CD4-positive, alpha-beta T cell (primary cell): ENCODE data around the gene ST3GAL3. TPM values are rescaled to one million over a fixed set of nuclear protein-coding genes. Genes with fewer than 3 reads are reported as not detected.

Experiments
- ATAC-seq: fragments of 200-7000 bp; cut with Tn5 transposase; one replicate; pipeline ENCODE4 v1.10.0; 2022; ENCODE audit warnings: mild to moderate bottlenecking; ENCODE audit not compliant: poor library complexity
- CTCF ChIA-PET: fragments of 350-600 bp; sonication (Branson Sonifier 250); formaldehyde crosslinking; loops from one replicate; lab custom pipeline; 2021; ENCODE audit warnings: antibody characterized with exemption, inconsistent platforms; lab: Charles Lee
- POLR2A ChIA-PET: fragments of 350-600 bp; sonication (Branson Sonifier 250); formaldehyde crosslinking; loops from one replicate; lab custom pipeline; 2021; ENCODE audit warnings: antibody characterized with exemption, inconsistent platforms; lab: Charles Lee
- DNase-seq, 14 experiments: peaks; one replicate each; pipeline ENCODE4 v3.0.0-alpha.2; 2013 to 2020; ENCODE audit warnings: mixed read lengths in 2 of 14
- H3K27ac ChIP-seq, 2 donors: one replicate each; pipeline versions ENCODE4 v1.5.1 to v1.7.0; 2013; ENCODE audit warnings: low read length in 2 of 2, low read depth in 1 of 2, mild to moderate bottlenecking in 1 of 2
- H3K27me3 ChIP-seq, 2 experiments: 1 replicate in 1 of 2; 2 replicates in 1 of 2; pipeline versions ENCODE4 v1.6.1 to v1.7.0; 2013; ENCODE audit warnings: low read length in 2 of 2, control low read depth in 1 of 2, mild to moderate bottlenecking in 1 of 2, moderate library complexity in 1 of 2; ENCODE audit not compliant: insufficient read depth in 2 of 2, control insufficient read depth in 1 of 2
- H3K36me3 ChIP-seq: one replicate; pipeline ENCODE4 v1.6.1; 2013; ENCODE audit warnings: low read length, control low read depth; ENCODE audit not compliant: insufficient read depth
- H3K4me1 ChIP-seq: one replicate; pipeline ENCODE4 v1.6.1; 2013; ENCODE audit warnings: low read length, control low read depth; ENCODE audit not compliant: insufficient read depth
- H3K4me3 ChIP-seq: one replicate; pipeline ENCODE4 v1.5.1; 2013; ENCODE audit warnings: mild to moderate bottlenecking, low read length, moderate library complexity
- H3K9me3 ChIP-seq, 2 experiments: 1 replicate in 1 of 2; 2 replicates in 1 of 2; pipeline versions ENCODE4 v1.6.1 to v1.7.0; 2013; ENCODE audit warnings: low read length in 2 of 2, mild to moderate bottlenecking in 2 of 2, control low read depth in 1 of 2, moderate library complexity in 1 of 2; ENCODE audit not compliant: control insufficient read depth in 1 of 2, insufficient read depth in 1 of 2
- H3K27ac Mint-ChIP-seq: one replicate; pipeline ENCODE4 v1.8.0; 2020; ENCODE audit warnings: mixed read lengths
- H3K27me3 Mint-ChIP-seq: one replicate; pipeline ENCODE4 v1.8.0; 2021; ENCODE audit warnings: mixed read lengths
- H3K36me3 Mint-ChIP-seq: one replicate; pipeline ENCODE4 v1.8.0; 2021; ENCODE audit warnings: low read depth, mixed read lengths
- H3K4me1 Mint-ChIP-seq: one replicate; pipeline ENCODE4 v1.8.0; 2021; ENCODE audit warnings: low read depth, mixed read lengths
- H3K4me3 Mint-ChIP-seq: one replicate; pipeline ENCODE4 v1.8.0; 2020; ENCODE audit warnings: mild to moderate bottlenecking, mixed read lengths
- H3K9me3 Mint-ChIP-seq: one replicate; pipeline ENCODE4 v1.8.0; 2020; ENCODE audit warnings: mixed read lengths
- intact Hi-C, 2 experiments: fragments of 100-400 bp; cut with DNase I in 1 of 2; cut with micrococcal nuclease in 1 of 2; formaldehyde crosslinking; loops; one replicate each; pipeline versions ENCODE4 v1.15.1 to v1.9.0; 2023 to 2025; cut with DNase I, micrococcal nuclease
- total RNA-seq, 174 experiments: library from RNA in 2 of 174; stranded (reverse) in 2 of 174; gene quantifications; one replicate each; pipeline ENCODE4 v1.2.3 and lab custom pipeline; 2021 to 2026
- TF ChIP-seq, protein P1 (sequence below): fragments of 200-600 bp; IDR thresholded peaks from one replicate; pipeline ENCODE4 v1.8.0; 2022; ENCODE audit warnings: antibody characterized with exemption, mild to moderate bottlenecking

The ST3GAL3 gene
- total RNA-seq, 2 experiments from 2014 or later = 17.6 to 20.5 TPM

DNA sequence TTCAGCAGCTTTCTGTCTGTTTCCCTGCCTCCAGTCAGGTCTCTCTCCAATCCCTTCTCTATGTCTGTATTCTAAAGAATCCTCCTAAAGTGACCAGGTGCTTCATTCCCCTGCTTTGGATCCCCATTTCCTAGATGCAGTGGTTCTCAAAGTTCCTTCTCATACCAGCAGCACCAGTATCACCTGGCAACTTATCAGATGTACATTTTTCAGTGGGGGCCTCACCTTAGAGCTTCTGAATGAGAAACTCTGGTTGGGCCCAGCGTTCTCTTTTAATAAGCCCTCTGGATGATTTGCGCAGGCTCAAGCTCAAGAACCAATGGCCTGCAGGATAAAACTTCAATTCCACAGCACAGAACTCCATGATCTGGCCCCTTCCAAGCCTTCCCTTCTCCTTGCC is 200.9 kb downstream of the ST3GAL3 start:
- H3K27ac Mint-ChIP-seq = no peak overlapping the region
- peaks cover 24% of the 10 kb centered on the region for H3K36me3 Mint-ChIP-seq
- no peaks in the 10 kb centered on the region for H3K9me3 Mint-ChIP-seq
- TF ChIP-seq, protein P1, sequence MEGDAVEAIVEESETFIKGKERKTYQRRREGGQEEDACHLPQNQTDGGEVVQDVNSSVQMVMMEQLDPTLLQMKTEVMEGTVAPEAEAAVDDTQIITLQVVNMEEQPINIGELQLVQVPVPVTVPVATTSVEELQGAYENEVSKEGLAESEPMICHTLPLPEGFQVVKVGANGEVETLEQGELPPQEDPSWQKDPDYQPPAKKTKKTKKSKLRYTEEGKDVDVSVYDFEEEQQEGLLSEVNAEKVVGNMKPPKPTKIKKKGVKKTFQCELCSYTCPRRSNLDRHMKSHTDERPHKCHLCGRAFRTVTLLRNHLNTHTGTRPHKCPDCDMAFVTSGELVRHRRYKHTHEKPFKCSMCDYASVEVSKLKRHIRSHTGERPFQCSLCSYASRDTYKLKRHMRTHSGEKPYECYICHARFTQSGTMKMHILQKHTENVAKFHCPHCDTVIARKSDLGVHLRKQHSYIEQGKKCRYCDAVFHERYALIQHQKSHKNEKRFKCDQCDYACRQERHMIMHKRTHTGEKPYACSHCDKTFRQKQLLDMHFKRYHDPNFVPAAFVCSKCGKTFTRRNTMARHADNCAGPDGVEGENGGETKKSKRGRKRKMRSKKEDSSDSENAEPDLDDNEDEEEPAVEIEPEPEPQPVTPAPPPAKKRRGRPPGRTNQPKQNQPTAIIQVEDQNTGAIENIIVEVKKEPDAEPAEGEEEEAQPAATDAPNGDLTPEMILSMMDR = no peak
- CTCF ChIA-PET = interaction anchor here (0.7 kb wide), 1 partner anchor 368 kb away, joined by 3 read pairs; no protein-coding TSS in a partner anchor
- no peak for DNase-seq
- POLR2A ChIA-PET = no interaction called here
- H3K4me3 ChIP-seq = no peak overlapping the region
- no peaks in the 10 kb centered on the region for H3K9me3 ChIP-seq
- intact Hi-C loops = no loop called here
- peaks cover 3% of the 10 kb centered on the region for H3K36me3 ChIP-seq
- H3K4me1 ChIP-seq = no peaks in the 10 kb centered on the region
- no peaks in the 10 kb centered on the region for H3K27me3 ChIP-seq
- H3K4me1 Mint-ChIP-seq = no peaks in the 10 kb centered on the region
- no peaks in the 10 kb centered on the region for H3K27me3 Mint-ChIP-seq
- no peak overlapping the region for H3K4me3 Mint-ChIP-seq
- ATAC-seq = no peak
- no peak overlapping the region for H3K27ac ChIP-seq

DNA sequence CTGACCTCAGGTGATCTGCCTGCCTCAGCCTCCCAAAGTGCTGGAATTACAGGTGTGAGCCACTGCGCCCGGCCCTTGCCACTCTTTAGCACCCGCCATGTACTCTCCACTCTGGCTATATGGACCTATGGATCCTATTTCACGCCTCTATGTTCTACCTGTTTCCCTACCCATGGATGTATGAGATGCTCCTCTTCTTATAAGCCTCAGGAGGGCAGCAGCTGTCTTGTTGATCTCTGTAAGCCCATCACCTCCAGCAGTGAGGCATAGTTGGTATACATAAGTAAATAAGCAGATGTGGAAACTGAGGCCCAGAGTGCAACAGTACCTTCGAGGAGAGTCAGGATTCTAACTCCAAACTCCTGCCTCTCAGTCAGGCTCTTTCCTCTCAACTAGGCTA is 201.5 kb downstream of the ST3GAL3 start:
- Histone ChIP-seq H3K9me3 (no peaks in the 10 kb centered on the region), H3K36me3 (peaks cover 3% of the 10 kb centered on the region), H3K27me3 (no peaks in the 10 kb centered on the region), H3K4me1 (no peaks in the 10 kb centered on the region), H3K27ac (no peak overlapping the region), H3K4me3 (no peak overlapping the region)
- POLR2A ChIA-PET = no interaction called here
- no peaks in the 10 kb centered on the region for H3K27me3 Mint-ChIP-seq
- H3K36me3 Mint-ChIP-seq = peaks cover 24% of the 10 kb centered on the region
- CTCF ChIA-PET = interaction anchor here (0.7 kb wide), 1 partner anchor 368 kb away, joined by 3 read pairs; no protein-coding TSS in a partner anchor
- H3K27ac Mint-ChIP-seq = no peak overlapping the region
- TF ChIP-seq, protein P1 = no peak
- ATAC-seq = no peak
- no peaks in the 10 kb centered on the region for H3K4me1 Mint-ChIP-seq
- intact Hi-C loops = no loop called here
- no peak overlapping the region for H3K4me3 Mint-ChIP-seq
- H3K9me3 Mint-ChIP-seq = no peaks in the 10 kb centered on the region
- no peak for DNase-seq

DNA sequence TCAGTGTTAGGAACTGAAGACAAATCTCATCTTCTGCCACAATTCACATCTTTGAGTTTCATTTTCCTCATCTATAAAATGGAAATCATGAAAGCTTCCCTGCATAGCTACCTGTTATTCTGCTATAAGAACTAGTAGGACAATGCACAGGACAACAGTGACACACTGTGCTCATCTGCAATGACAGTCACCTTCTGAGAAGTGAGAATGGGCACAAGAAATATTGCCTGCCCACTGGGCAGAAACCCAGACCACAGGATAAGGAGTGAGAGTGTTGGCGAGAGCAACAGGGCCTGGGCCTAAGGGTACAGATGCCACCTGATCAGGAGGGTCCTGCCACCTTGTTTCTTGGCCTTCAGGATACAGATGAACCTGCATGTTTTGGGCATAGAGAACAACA is 203.0 kb downstream of the ST3GAL3 start:
- Mint-ChIP-seq H3K4me1 (no peaks in the 10 kb centered on the region), H3K4me3 (no peak overlapping the region), H3K9me3 (no peaks in the 10 kb centered on the region), H3K36me3 (peaks cover 24% of the 10 kb centered on the region), H3K27me3 (no peaks in the 10 kb centered on the region), H3K27ac (no peak overlapping the region)
- intact Hi-C loops = no loop called here
- DNase-seq (no peak), ATAC-seq (no peak)
- Histone ChIP-seq H3K27ac (no peak overlapping the region), H3K4me1 (no peaks in the 10 kb centered on the region), H3K27me3 (no peaks in the 10 kb centered on the region), H3K36me3 (peaks cover 3% of the 10 kb centered on the region), H3K9me3 (no peaks in the 10 kb centered on the region), H3K4me3 (no peak overlapping the region)
- POLR2A ChIA-PET = no interaction called here
- CTCF ChIA-PET = no interaction called here
- TF ChIP-seq, protein P1 = no peak
